Body of pancreas (tissue), 4 donors: ENCODE results near the gene CMTM8.

ENCODE experiments used
- CTCF ChIP-seq, 7 experiments: fragments of 450-650 bp in 4 of 7; fragments of 200-600 bp in 3 of 7; sonication (generic) in 3 of 7; IDR thresholded peaks; one replicate each; pipeline ENCODE4 v1.5.1; 2016 to 2019; ENCODE audit warnings: antibody characterized with exemption in 7 of 7
- POLR2A ChIP-seq, 3 donors: fragments of 450-650 bp; IDR thresholded peaks; one replicate each; pipeline ENCODE4 v1.6.1; 2016; ENCODE audit warnings: antibody characterized with exemption in 3 of 3, mild to moderate bottlenecking in 2 of 3

- TF ChIP-seq POLR2A (IDR thresholded peaks at IDR 0.05) = no peak
- TF ChIP-seq CTCF (IDR thresholded peaks at IDR 0.05) = no peak
Measured at GRCh38 chr3:32224016-32224516, 14.4 kb upstream of the CMTM8 start.
